ACC112 (cell line): ENCODE measurements around the gene ITGBL1.
A peak's percentile ranks its signal among the peaks of the same experiment; 100 is the strongest.

ENCODE experiments used
- H2AFZ ChIP-seq: fragments of 200-600 bp; sonication (generic); one replicate; pipeline ENCODE4 v1.6.0; 2017; ENCODE audit warnings: antibody characterized with exemption, low read length; ENCODE audit not compliant: unreplicated experiment
- H3K27ac ChIP-seq: fragments of 200-600 bp; sonication (generic); 2 replicates; pipeline ENCODE4 v1.5.1; 2014; ENCODE audit warnings: low read depth, mild to moderate bottlenecking, antibody characterized with exemption, low read length, moderate library complexity
- H3K27me3 ChIP-seq: fragments of 200-600 bp; sonication (generic); 2 replicates; pipeline ENCODE4 v1.6.1; 2014; ENCODE audit warnings: mild to moderate bottlenecking, antibody characterized with exemption, low read length, moderate library complexity, mixed read lengths; ENCODE audit not compliant: insufficient read depth
- H3K36me3 ChIP-seq: fragments of 200-600 bp; sonication (generic); 2 replicates; pipeline ENCODE4 v1.6.1; 2016; ENCODE audit warnings: mild to moderate bottlenecking, antibody characterized with exemption, low read length, moderate library complexity, mixed read lengths; ENCODE audit not compliant: insufficient read depth
- H3K4me1 ChIP-seq: fragments of 200-600 bp; sonication (generic); one replicate; pipeline ENCODE4 v1.6.1; 2016; ENCODE audit warnings: low read length, mixed read lengths; ENCODE audit not compliant: insufficient read depth, unreplicated experiment, control insufficient read depth
- H3K4me3 ChIP-seq: fragments of 200-600 bp; sonication (generic); 2 replicates; pipeline ENCODE4 v1.5.1; 2014; ENCODE audit warnings: mild to moderate bottlenecking, low read depth, low read length
- H3K79me2 ChIP-seq: fragments of 200-600 bp; sonication (generic); one replicate; pipeline ENCODE4 v1.6.0; 2016; ENCODE audit warnings: low read length; ENCODE audit not compliant: control insufficient read depth, unreplicated experiment, insufficient read depth

The ITGBL1 gene

DNA sequence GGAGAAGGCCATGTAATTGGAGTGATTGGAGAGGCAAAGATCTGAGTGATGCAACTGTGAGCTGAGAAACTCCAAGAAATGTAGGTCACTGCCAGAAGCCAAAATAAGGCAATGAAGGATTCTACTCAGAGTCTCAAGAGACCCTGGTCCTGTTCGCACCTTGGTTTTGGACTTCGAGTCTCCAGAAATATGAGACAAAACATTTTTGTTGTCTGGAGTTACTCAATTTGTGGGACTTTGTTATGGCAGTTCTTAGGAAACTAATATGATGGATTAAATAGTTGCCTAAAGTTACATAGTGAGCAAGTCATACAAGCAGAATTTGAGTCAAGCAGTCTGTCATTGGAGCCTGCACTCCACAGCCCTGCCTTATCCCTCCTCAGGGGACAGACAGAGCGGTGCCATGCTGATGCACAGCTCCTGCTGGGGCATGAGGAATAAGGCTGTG is 104.2 kb downstream of the ITGBL1 start:
- Histone ChIP-seq H3K79me2 (peaks cover 17% of the 10 kb centered on the region), H2AFZ (no peak overlapping the region), H3K4me3 (no peak overlapping the region), H3K4me1 (peaks cover 36% of the 10 kb centered on the region), H3K27me3 (no peaks in the 10 kb centered on the region), H3K27ac (no peak overlapping the region), H3K36me3 (no peaks in the 10 kb centered on the region; the same call in 1 of the 2 replicates)

DNA sequence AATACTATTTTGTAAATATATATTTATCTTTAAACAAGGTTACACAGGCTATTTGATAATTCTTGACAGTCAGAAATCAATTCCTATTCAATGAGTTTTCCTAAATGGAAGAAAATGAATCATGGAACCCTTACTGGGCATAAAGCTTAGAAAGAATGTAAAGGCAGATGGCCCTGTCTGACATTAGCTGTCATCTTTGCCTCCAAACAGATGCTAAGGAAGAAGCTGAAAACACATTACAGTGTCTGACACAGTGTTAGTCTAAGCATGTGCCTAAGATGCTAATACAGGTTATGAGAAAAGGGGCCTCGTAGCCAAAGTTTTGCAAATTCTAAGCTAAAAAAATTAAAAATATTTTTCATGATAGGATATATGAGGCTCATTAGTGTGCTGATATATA is 112.8 kb downstream of the ITGBL1 start:
- H3K79me2 ChIP-seq = no peaks in the 10 kb centered on the region
- no peaks in the 10 kb centered on the region for H3K27me3 ChIP-seq
- peaks cover 9% of the 10 kb centered on the region for H3K4me1 ChIP-seq
- no peaks in the 10 kb centered on the region; the same call in 1 of the 2 replicates for H3K36me3 ChIP-seq
- no peak overlapping the region for H3K4me3 ChIP-seq
- H3K27ac ChIP-seq = no peak overlapping the region
- H2AFZ ChIP-seq = no peak overlapping the region

DNA sequence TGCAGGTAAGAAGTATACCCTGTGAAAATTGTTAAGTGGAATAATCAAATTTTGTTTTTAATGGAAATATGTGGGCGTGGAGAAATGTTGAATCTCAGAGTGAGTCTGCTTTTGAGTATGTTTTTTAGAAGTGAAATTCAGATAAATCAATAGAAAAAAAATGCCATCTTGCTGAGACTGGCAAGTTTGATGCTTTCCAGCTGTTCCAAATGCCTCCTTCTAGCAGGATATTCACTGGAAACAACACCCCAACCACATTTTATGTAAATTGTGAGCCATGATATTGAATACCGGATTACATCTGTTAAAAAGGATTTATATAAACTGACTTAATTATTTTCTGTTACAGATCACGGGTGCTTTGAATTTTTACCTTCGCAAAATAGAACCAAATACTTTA is 115.4 kb downstream of the ITGBL1 start:
- no peak overlapping the region for H3K4me3 ChIP-seq
- no peaks in the 10 kb centered on the region for H3K36me3 ChIP-seq
- peaks cover 2% of the 10 kb centered on the region for H3K79me2 ChIP-seq
- peaks cover 15% of the 10 kb centered on the region for H3K4me1 ChIP-seq
- H3K27me3 ChIP-seq = no peaks in the 10 kb centered on the region
- no peak overlapping the region for H3K27ac ChIP-seq
- no peak overlapping the region for H2AFZ ChIP-seq

DNA sequence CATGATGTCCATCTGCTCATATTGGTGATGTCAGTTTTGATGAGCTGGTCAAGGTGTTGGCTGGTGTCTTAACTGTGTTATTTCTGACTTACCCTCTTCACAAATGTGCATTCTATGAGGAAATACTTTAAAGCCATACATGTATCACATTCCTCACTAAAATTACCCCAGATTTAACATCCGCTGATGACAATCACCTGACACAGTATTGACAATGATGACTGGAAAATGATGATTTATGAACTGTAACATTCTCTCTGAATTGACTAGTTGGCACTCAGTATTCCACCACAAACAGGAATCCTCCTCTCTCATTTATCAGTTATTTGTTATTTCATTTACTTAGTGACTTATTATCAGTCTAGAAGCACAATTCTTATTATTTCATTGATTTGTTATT is 117.3 kb downstream of the ITGBL1 start:
- H3K4me3 ChIP-seq = no peak overlapping the region
- H3K27ac ChIP-seq = no peak overlapping the region
- H3K79me2 ChIP-seq = peaks cover 2% of the 10 kb centered on the region
- peaks cover 15% of the 10 kb centered on the region for H3K4me1 ChIP-seq
- H2AFZ ChIP-seq = no peak overlapping the region
- H3K27me3 ChIP-seq = no peaks in the 10 kb centered on the region
- H3K36me3 ChIP-seq = no peaks in the 10 kb centered on the region

DNA sequence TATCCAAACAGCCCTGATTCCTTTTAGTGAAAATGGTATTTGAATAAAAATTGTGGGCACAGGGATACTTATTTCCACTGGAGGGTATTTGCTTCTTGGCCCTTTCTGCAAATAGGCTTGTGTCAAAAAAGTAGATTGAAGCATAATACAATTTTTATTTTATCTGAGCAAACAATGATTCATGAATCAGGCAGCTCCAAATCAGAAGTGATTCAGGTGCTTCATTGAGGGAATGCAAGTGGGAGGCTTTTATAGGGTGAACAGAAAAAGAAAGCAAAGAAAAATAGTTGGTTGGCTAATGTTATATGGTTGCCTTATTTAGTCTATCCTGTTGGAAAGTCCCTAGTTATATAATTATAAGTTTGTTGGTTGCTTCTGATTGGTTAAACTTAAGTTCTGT is 117.9 kb downstream of the ITGBL1 start:
- Histone ChIP-seq H3K27me3 (no peaks in the 10 kb centered on the region), H3K79me2 (peaks cover 2% of the 10 kb centered on the region), H3K4me1 (peaks cover 16% of the 10 kb centered on the region), H3K4me3 (no peak overlapping the region), H2AFZ (no peak overlapping the region), H3K27ac (no peak overlapping the region), H3K36me3 (no peaks in the 10 kb centered on the region)

DNA sequence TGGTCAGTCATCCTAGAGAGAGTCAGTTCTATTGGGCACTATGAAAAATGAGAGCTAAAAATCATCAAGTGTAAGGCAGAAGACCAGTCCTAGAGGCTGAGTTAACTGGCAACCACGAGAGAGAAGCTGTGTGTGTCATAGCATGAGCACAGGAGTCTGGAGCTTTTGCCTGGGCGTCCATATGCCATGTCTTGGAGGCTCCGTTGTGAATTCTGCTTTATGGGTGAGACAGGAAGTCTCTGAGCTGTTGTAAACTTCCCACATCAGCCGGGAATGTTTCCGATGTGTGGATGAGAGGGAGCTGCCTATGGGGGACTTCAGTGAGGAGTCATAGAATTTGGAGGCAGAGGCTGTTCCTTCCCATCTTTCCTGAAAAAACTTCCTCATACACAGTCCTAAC is 120.0 kb downstream of the ITGBL1 start:
- Histone ChIP-seq H2AFZ (no peak overlapping the region), H3K79me2 (peaks cover 12% of the 10 kb centered on the region), H3K4me1 (peaks cover 32% of the 10 kb centered on the region), H3K4me3 (no peak overlapping the region), H3K36me3 (no peaks in the 10 kb centered on the region), H3K27ac (no peak overlapping the region), H3K27me3 (no peaks in the 10 kb centered on the region)

DNA sequence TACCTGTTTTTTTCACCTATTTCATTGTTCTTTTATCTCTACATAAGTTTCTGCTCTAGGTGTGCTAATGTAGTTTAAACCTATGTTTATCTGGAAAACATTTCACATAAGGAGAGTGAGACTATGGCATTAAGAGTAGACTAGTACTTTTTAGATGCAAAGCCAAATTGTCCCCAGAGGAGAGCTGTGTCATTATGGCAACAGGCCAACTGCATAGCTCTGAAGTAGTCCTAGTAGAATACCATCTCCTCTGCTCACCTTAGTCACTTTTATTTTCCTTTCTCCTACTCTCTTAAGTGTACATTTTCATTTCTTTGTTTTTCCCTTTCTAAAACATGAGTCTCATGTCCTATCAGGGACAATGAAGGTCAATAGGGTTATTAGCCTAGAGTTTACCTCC is 123.1 kb downstream of the ITGBL1 start:
- H3K27me3 ChIP-seq = no peaks in the 10 kb centered on the region
- H3K36me3 ChIP-seq = no peaks in the 10 kb centered on the region
- peaks cover 12% of the 10 kb centered on the region for H3K79me2 ChIP-seq
- H3K27ac ChIP-seq = peak overlapping the region; percentile 3; the same call in 1 of the 2 replicates
- H3K4me1 ChIP-seq = peaks cover 31% of the 10 kb centered on the region
- no peak overlapping the region for H2AFZ ChIP-seq
- no peak overlapping the region for H3K4me3 ChIP-seq

DNA sequence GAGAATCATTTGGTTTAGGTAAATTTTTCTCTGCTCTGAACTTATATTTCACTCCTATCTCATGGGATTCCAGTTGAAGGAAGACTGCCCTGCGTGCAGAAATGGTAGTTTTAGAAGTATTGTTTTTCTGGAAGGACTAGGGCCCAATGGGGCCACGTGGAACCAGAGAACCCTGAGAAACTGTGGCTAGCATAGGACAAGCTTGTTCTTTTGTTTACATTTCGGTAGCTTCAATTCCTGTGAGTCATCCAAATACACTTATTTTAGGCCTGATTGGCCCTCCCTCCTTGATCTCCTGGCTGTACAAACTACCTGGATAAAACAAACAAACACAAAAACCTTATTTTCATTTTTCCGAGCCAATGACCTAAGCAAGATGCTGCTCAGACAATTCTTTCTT is 124.0 kb downstream of the ITGBL1 start:
- H3K4me3 ChIP-seq = no peak overlapping the region
- peaks cover 10% of the 10 kb centered on the region for H3K79me2 ChIP-seq
- H2AFZ ChIP-seq = no peak overlapping the region

DNA sequence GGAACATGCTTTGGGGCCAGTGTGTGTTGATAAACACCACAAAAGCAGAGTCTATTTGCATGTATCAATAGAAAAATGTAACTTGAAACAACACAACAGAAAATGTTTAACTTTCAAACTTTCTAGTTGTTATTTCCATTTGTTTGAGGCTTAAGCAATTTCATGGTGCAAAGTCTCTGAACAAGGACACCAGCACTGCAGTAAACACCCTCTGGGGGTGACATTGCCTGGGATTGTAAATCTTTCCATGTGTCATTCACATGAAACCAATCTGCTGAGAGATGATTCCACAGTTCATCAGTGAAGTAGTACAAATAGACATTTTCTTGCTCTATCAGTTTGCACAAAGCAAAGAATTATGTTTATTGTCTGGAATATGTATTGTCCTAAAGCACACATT is 124.5 kb downstream of the ITGBL1 start:
- no peak overlapping the region for H2AFZ ChIP-seq
- no peak overlapping the region for H3K27ac ChIP-seq
- peaks cover 10% of the 10 kb centered on the region for H3K79me2 ChIP-seq
- no peaks in the 10 kb centered on the region for H3K36me3 ChIP-seq
- H3K4me1 ChIP-seq = peaks cover 28% of the 10 kb centered on the region
- no peak overlapping the region for H3K4me3 ChIP-seq
- no peaks in the 10 kb centered on the region for H3K27me3 ChIP-seq

More for the DNA sequence above, 124.0 kb downstream of the ITGBL1 start:
- Histone ChIP-seq H3K4me1 (peaks cover 28% of the 10 kb centered on the region), H3K27ac (peak overlapping the region; percentile 3; the same call in 1 of the 2 replicates), H3K27me3 (no peaks in the 10 kb centered on the region), H3K36me3 (no peaks in the 10 kb centered on the region)

DNA sequence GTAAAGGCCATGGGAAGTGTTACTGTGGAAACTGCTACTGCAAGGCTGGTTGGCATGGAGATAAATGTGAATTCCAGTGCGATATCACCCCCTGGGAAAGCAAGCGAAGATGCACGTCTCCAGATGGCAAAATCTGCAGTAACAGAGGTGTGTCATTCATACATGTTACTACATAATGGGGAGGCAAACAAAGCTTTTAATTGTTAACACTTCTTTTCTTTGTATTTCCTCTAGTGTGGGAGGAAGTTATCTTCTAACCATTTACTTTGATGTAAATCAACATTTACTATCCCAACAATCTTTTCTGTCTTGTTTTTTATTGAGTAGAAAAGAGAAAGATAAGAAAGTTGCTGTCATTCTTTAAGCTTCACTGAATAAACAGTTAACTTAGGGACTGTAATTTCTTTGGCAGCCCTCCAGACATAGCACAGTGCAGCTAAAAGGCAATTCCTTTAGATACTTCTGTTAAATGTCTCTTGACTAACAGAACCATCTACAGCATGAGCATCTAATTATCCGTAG is 126.9 kb downstream of the ITGBL1 start:
- Histone ChIP-seq H2AFZ (no peak overlapping the region), H3K4me1 (peaks cover 34% of the 10 kb centered on the region), H3K79me2 (peaks cover 10% of the 10 kb centered on the region), H3K36me3 (no peaks in the 10 kb centered on the region), H3K4me3 (no peak overlapping the region), H3K27ac (peak overlapping the region; percentile 42; the same call in 1 of the 2 replicates), H3K27me3 (no peaks in the 10 kb centered on the region)

DNA sequence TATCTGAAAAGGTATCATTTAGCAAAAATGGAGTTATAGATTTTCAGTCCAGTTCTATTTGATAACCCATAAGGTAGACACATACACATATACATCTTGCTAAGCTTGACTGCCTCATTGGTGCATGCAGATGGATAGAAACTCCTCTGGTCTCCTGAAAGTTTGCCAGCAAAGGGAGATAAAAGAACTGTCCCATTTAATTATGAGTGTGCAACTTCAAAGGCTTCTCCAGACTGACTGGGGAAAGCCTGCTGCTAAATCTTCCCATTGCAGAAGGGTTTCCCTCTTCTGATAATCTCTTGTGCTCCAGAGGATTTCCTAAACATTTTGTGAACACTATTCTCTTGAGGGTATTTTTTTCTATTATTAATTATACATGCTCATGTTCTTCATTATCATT is 131.9 kb downstream of the ITGBL1 start:
- Histone ChIP-seq H2AFZ (no peak overlapping the region), H3K36me3 (peaks cover 4% of the 10 kb centered on the region; the same call in 1 of the 2 replicates), H3K79me2 (no peaks in the 10 kb centered on the region), H3K4me1 (peaks cover 20% of the 10 kb centered on the region), H3K27ac (no peak overlapping the region), H3K27me3 (no peaks in the 10 kb centered on the region), H3K4me3 (no peak overlapping the region)
